IMR-90 (cell line): ENCODE results near the gene GIT2.

Source experiments
- BHLHE40 ChIP-seq: fragments of 150-350 bp; IDR thresholded peaks from 2 replicates; pipeline ENCODE4 v1.6.1; 2016; ENCODE audit warnings: mild to moderate bottlenecking, low read depth, low read length
- CTCF ChIP-seq: conservative IDR thresholded peaks from 2 replicates; pipeline ENCODE4 v1.5.1; 2012; ENCODE audit warnings: mild to moderate bottlenecking, low read depth, low read length, improper control_type of control experiment
- POLR2A ChIP-seq: IDR thresholded peaks from 2 replicates; pipeline ENCODE4 v1.6.1; 2012; ENCODE audit warnings: mild to moderate bottlenecking, low read depth, low read length
- SMC3 ChIP-seq: fragments of 150-350 bp; IDR thresholded peaks from 2 replicates; pipeline ENCODE4 v1.6.1; 2016; ENCODE audit warnings: low read depth, mild to moderate bottlenecking, antibody characterized with exemption, low read length, moderate library complexity
- TF ChIP-seq, protein P1 (sequence below): fragments of 150-350 bp; IDR thresholded peaks from 2 replicates; pipeline ENCODE4 v1.6.1; 2017; ENCODE audit warnings: mild to moderate bottlenecking, antibody characterized with exemption, low read length, low read depth

GRCh38 chr12:109951751-109952150, 44.4 kb downstream of the GIT2 start:
- TF ChIP-seq CTCF, result 0 out of 2 replicates have a peak, but pooled peaks have one; percentile 8
- no peak for TF ChIP-seq SMC3
- TF ChIP-seq BHLHE40, result no peak
- TF ChIP-seq POLR2A, result no peak
- TF ChIP-seq, protein P1, sequence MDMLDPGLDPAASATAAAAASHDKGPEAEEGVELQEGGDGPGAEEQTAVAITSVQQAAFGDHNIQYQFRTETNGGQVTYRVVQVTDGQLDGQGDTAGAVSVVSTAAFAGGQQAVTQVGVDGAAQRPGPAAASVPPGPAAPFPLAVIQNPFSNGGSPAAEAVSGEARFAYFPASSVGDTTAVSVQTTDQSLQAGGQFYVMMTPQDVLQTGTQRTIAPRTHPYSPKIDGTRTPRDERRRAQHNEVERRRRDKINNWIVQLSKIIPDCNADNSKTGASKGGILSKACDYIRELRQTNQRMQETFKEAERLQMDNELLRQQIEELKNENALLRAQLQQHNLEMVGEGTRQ, result peak; percentile 61; the same call in 1 of the 2 replicates
